HG02870 (cell line): Measurements from ENCODE around the gene CYP26A1.

ENCODE experiments used
- ATAC-seq: cut with Tn5 transposase; IDR thresholded peaks from one replicate; pipeline ENCODE4 v1.9.1; 2021; ENCODE audit warnings: mild to moderate bottlenecking, moderate library complexity; ENCODE audit not compliant: unreplicated experiment

Gene CYP26A1, protein sequence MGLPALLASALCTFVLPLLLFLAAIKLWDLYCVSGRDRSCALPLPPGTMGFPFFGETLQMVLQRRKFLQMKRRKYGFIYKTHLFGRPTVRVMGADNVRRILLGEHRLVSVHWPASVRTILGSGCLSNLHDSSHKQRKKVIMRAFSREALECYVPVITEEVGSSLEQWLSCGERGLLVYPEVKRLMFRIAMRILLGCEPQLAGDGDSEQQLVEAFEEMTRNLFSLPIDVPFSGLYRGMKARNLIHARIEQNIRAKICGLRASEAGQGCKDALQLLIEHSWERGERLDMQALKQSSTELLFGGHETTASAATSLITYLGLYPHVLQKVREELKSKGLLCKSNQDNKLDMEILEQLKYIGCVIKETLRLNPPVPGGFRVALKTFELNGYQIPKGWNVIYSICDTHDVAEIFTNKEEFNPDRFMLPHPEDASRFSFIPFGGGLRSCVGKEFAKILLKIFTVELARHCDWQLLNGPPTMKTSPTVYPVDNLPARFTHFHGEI

DNA sequence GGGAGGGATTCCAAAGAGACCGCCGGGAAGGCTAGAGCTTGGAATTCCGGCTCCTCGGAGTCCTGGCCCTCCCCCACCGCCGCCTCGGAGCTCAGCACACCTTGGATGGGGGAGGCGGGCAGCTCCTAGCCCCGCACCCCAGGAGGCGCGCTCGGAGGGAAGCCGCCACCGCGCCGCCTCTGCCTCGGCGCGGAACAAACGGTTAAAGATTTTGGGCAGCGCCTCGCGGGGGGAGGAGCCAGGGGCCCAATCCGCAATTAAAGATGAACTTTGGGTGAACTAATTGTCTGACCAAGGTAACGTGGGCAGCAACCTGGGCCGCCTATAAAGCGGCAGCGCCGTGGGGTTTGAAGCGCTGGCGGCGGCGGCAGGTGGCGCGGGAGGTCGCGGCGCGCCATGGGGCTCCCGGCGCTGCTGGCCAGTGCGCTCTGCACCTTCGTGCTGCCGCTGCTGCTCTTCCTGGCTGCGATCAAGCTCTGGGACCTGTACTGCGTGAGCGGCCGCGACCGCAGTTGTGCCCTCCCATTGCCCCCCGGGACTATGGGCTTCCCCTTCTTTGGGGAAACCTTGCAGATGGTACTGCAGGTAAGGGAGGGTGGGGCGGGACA lies at the start of gene CYP26A1:
Gene CYP26A1, plus strand, starts transcription at position 355 of the 608 bp plus-strand sequence. Its CDS starts 42 bp downstream, at position 397.
- ATAC-seq: no peak

DNA sequence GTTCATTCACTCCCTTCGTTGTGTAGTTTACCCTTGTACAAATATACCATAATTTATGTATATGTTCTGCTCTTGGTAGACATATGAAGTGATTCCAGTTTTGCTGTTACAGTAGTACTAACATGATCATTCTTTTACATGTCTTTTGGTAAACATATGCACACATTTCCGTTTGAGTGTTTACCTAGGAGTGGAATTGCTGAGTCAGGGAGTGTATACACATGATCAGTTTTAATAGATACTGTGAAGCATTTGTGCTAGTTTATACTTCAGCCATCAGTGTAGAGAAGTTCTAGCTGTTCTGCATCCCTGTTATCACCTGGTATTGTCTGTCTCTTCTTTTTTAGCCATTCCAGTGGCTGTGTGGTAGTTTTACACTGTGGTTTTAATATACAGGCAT lies 47.6 kb upstream of the CYP26A1 start:
- no peak for ATAC-seq

DNA sequence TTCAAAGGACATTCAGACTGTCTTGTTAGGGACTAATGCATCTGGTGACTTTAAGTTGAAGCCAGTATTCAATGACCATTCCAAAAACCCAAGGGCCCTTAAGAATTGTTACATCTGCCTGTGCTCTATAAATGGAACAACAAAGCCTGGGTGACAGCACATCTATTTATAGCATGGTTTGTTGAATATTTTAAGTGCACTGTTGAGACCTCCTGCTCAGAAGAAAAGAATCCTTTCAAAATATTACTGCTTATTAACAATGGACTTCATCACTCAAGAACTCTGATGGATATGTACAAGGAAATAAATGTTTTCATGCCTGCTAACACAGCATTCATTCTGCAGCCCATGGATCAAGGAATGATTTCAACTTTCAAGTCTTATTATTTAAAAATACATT lies 46.2 kb upstream of the CYP26A1 start:
- ATAC-seq: no peak

DNA sequence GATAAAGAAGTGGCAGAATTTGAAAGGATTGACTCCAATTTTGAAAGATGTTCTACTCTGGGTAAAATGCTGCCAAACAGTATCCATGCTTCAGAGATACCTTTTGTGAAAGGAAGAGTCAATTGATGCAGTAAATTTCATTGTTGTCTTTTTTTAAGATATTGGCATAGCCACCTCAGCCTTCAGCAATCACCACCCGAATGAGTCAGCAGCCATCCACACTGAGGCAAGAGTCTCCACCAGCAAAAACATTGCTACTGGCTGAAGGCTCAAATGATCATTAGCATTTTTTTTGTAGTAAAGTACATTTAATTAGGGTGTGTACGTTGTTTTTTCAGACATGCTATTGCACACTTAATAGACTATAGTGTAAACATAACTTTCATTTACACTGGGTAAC lies 44.8 kb upstream of the CYP26A1 start:
- no peak for ATAC-seq

DNA sequence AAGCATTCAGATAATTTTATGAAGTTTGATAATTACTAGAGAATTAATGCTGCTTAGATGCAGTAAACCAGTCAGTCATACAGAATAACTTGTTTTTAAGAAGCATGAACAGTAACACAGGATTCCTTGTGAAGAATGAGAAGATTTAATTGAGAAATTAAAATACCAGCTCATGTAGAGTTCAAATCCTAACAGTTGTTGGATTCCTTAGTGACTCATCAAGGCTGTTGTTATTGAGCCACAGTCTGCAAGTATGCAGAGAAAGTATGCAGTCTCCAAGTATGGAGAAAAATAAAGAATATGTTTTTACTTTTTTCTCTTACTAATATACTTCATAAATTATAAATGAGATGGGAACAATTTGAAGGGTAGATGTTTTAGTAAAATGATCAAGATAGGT lies 43.3 kb upstream of the CYP26A1 start:
- no peak for ATAC-seq

DNA sequence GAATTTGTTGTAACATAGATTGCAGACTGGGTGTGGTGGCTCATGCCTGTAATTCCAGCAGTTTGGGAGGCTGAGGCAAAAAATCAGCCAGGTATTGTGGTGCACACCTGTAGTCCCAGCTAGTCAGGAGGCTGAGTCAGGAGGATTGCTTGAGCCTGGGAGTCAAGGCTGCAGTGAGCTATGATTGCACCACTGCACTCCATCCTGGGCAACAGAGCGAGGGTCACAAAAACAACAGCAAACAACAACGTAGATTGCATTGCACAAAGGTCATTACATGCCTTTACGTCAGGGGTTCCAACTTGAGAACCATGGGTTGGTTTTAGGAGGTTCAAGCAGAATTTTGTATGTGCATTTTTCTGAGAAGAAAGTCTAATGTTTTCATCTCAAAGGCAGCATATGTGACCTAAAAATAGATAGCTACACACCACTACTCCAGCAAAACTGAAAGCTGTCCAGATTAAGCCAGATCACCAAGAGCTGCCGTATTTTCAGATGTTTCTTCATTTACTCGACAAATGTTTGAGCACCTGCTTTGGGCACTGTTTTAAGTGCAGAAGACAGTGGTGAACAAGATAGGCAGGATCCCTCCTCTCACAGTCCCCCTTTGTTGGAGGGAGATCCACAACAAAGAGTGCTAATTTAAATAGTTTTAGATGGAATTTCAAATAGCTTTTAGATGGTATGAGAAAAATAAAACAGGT lies 41.4 kb upstream of the CYP26A1 start:
- ATAC-seq: no peak

DNA sequence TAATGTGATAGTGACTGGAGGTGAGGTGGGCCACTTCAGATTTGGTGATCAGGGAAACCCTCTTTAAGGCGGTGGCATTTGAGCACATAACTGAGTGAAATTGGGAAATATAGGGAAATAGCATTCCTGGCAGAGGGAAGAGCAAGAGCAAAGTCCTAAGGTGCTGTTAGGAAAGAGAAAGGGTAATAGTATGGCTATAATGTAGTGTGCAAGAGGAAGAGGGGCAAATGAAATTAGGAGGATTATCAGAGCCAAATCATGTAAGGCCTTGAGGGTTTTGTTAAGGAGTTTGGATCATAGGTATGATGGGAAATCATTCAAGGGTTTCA lies 40.9 kb upstream of the CYP26A1 start:
- ATAC-seq: no peak

DNA sequence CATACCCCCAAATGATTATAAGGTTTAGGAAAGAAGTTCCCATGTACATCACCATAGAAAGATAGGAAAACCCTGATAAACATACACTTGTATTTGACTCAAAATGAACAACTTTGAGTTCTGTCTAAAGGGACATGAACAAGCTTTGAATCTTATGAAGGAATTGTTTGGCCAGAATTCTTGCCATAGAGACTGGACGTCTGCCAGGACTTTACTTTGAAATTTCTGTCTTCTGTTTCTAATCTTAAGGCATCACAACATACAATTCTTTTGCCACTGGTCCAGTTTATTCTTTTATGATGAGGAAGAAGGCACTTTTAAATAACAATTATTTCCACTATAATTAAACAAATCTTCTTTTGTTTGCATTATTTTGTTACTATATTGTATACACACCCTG lies 39.3 kb upstream of the CYP26A1 start:
- no peak for ATAC-seq

DNA sequence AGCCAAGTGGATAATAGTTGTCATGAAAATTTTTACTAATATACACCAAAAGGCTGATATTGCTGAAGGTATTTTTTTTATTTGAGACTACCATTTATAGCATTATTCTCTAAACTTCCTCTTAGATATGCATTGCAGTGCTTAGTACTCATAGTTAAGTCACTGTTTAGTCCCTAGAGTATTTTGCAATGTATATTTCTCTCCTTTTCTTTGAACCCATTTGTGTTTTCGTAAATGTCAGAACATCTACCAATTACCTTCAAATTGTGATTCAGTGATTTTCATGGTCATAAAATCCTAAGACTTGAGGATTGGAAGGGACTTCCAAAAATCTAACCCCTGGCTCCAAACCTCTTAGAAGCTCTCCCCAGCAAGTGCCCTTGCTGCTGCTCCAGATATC lies 34.6 kb upstream of the CYP26A1 start:
- ATAC-seq: no peak

DNA sequence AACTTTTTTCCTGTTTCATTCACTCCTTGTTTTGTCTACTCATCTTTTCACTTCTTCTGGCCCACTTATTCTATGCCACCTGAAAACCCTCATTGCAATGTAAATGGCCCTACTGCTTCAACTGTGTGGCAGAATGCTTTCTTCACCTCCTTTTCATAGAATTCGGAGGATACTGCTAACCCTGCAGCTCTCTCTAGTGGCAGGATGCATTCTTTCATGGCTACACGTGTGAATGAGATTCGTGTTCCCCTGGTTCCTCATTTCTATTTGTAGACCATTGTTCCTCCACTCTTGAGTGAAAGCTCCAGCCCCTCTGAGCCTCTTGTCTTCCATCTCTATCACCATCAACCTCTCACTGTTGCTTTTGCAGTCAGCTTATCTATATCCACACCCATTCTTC lies 34.0 kb upstream of the CYP26A1 start:
- no peak for ATAC-seq

DNA sequence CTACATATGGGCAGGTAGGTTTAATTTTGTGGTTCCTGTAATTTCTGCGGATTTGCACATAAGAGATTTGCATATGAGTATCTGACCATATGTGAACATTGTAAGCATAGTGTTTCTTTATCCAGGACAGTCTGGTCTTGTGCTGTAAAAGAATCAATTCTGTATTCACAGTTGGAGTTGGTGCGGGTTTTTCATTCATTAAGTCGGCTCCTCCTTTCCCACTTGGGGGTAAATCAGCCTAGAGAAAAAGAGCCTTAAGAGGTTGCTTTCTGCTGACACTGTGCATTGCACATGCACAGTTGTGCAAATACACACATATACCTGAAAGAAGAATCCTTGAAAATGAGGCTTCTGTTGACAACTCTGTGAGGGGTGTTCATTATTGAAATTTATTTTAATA lies 19.2 kb upstream of the CYP26A1 start:
- ATAC-seq: no peak

DNA sequence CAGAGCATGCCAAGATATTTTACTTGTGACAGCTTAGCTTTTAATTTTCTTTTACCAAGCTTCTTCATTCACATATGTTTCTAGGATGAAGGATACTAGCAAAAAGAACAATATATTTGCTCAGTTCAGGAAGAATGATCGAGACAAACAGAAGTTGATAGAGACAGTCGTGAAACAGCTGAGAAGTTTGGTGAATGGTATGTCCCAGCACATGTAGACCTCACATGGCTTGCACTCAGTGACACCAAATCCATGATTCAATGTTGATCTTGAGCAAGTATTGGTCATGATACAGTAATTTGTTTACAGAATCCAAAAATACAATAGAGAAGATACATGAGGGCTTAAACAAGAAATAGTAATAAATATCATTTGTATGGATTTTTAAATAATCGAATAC lies 15.6 kb upstream of the CYP26A1 start:
- no peak for ATAC-seq

DNA sequence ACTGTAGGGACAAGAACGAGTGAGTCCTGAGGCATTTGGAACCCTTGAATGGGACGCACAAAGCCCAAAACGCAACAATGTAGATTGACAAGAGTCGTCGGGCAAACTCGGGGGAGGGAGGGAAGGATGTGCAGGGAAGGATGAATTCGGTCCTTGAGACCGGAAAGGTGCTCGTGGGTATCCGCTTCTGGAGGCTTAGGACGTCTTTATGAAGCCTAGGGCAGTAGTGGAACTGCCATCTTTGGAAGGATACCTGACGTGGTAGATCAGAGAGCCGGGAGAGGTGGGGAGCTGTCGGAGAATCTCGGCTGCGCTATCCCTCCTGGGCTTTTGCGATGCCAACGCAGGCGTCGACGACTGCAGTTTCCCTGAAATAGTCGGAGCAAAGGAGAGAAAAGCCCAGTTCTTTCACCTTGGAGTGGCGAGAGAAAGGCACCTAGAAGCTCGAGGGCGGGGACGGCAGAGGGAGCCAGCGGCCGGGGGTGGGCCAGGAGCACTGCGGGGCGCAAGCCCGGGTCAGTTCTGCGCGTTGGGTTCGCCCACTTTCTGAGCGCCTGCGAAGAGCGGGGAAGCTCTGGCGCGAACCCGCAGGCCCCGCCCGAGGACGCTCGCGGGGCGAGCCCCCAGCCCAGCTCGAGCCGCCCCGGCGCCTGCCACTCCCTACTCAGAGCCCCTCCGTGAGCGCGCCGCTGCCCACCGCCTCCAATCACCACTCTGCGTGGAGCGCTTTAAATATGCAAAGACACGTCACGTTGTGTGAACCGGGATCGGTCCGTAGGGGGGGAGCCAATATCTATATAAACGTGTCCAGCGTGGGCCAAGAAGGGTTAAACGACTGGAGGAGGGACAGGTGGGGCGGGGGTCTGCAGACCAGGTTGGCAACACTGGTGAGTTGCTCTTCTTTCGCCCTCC lies 13.5 kb upstream of the CYP26A1 start, which contains the start of gene CYP26C1:
Gene CYP26C1, plus strand, starts transcription at position 824 of the 912 bp plus-strand sequence. CDS start 466 bp downstream, outside the sequence.
- ATAC-seq: no peak

DNA sequence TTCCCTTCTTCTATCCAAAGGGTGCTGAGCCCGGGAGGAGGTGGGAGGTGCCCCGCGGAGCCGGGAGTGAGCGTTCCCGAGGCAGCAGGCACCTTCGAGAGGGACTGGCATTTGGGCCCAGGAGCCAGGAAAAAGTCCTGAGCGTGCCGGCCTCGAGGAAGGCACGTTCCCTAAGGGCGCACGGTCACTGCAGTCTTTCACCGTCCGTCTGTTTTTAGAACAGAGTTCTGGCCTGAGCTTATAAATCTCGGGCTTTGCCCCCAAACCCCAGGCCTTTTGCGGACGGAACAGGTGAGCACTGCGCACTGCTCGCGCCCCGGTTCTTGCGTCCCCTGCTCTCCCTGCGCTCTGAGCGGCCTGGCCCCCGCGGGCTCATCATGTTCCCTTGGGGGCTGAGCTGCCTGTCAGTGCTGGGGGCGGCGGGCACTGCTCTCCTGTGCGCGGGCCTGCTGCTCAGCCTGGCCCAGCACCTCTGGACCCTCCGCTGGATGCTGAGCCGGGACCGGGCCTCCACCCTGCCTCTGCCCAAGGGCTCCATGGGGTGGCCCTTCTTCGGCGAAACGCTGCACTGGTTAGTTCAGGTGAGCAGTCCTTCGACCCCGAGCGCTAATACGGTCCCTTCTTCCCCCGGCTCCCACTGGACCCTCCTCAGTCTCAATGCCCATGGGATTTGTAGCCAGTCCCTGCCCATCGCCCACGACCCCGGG lies 12.7 kb upstream of the CYP26A1 start:
- ATAC-seq: no peak

DNA sequence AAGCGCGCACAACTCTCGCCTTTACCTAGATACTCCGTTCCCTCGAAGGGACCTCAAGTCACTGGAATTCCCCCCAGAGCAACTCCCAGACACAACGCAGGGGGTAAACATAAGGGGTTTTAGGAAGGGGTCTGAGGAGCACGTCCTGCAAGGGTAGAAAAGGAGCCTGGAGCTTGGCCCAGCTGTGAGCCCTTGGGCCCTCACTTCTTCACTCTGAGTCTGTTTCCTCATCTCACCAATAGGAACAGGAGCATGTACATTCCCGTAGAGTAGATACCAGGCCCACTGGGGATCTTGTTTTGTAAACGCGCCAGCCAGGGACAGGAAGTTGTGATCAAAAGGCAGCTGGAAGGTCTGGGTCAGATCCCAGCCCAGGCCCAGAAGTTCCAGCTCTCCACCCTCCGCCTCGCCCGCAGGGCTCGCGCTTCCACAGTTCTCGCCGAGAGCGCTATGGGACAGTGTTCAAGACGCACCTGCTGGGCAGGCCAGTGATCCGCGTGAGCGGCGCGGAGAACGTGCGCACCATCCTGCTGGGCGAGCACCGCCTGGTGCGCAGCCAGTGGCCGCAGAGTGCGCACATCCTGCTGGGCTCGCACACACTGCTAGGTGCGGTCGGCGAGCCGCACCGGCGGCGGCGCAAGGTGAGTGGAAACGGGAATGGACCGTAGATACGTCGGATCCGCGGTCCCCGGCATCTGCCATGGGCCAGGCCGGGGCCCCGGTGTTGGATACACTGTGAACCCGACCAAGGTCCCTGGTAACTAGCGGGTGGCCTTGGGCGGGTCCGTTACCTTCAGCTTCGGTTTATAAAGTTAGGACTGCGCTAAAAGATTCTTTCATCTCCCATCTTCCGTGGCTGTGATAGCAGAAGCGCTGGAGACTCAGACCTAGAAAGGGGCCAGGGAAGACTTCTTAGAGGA lies 11.8 kb upstream of the CYP26A1 start:
- ATAC-seq: no peak

DNA sequence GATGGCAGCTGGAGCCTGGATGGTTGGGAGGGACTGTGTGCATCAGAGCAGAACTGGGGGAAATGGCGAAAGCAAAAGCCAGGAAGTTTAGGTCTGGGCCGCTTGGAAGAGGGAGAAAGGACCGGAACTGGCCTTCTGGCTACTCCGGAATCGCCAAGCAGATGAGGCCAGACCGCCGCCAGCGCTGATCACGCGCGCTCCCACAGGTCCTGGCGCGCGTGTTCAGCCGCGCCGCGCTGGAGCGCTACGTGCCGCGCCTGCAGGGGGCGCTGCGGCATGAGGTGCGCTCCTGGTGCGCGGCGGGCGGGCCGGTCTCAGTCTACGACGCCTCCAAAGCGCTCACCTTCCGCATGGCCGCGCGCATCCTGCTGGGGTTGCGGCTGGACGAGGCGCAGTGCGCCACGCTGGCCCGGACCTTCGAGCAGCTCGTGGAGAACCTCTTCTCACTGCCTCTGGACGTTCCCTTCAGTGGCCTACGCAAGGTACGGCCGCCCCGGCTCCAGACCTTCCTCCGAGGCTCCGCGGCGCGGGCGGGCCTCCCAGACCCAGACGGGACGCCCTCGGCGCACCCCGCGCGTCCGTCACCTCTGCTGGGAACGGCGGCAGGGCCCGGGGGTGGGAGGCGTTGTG lies 11.1 kb upstream of the CYP26A1 start:
- no peak for ATAC-seq

DNA sequence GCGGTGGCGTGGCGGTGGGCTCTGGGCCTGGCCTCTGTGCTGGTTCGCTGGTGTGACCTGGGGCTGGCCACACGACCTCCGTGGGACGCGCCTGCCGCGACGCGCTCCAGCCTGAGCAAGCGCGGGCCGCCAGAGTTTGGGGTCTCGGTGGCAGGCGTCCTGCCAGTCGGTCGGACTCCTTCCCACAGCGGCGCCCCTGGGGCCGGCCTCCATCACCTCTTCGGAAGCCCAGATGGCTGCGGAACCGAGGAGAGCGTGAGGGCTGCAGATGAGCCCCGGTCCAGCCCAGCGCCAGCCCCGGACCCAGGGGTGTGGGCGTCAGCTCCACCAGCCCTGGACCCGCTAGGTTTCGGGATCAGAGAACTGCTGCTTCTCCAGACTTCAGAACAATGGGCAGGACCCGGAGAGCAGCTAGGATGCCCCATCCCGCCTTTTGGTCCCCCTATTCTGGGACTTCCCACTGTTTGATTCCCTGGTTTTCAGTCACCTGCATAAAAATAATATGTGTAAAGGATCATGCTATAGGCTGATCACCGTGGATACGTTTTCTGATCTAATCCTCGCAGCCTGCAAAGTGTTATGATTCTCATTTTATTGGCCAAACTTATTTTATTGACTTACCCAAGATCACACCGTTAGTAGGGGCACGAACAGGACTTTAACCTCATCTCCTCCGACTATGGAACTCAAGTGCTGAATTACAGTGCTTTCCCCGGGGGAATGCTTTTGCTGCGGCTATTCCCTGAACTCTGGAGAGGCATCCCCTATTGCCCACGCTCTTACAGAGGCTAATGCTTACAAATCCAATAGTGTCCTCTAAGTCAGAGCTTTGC lies 10.3 kb upstream of the CYP26A1 start:
- ATAC-seq: no peak
